Hepatocyte (in vitro differentiated cells): ENCODE measurements around the gene ATF4. TPM values are rescaled to one million over a fixed set of nuclear protein-coding genes. Genes with fewer than 3 reads are reported as not detected.

Source experiments
- DNase-seq: peaks from one replicate; pipeline ENCODE4 v3.0.0-alpha.2; 2016; ENCODE audit warnings: low spot score
- H2AFZ ChIP-seq: fragments of 200-600 bp; sonication (generic); 2 replicates; pipeline ENCODE4 v1.6.0; 2016; ENCODE audit warnings: antibody characterized with exemption, mild to moderate bottlenecking
- H3K27ac ChIP-seq: fragments of 200-600 bp; sonication (generic); 2 replicates; pipeline ENCODE4 v1.5.1; 2016; ENCODE audit warnings: mild to moderate bottlenecking
- H3K27me3 ChIP-seq: fragments of 200-600 bp; sonication (generic); 2 replicates; pipeline ENCODE4 v1.6.1; 2016
- H3K36me3 ChIP-seq: fragments of 200-600 bp; sonication (generic); replicated peaks from 2 replicates; pipeline ENCODE4 v1.5.1; 2016; ENCODE audit warnings: low read depth; ENCODE audit not compliant: insufficient read depth
- H3K4me1 ChIP-seq: fragments of 200-600 bp; sonication (generic); 2 replicates; pipeline ENCODE4 v1.5.1; 2016; ENCODE audit warnings: mild to moderate bottlenecking, moderate library complexity; ENCODE audit not compliant: insufficient read depth
- H3K4me2 ChIP-seq: fragments of 200-600 bp; sonication (generic); 2 replicates; pipeline ENCODE4 v1.6.0; 2016
- H3K4me3 ChIP-seq: fragments of 200-600 bp; sonication (generic); 2 replicates; pipeline ENCODE4 v1.5.1; 2016; ENCODE audit warnings: mild to moderate bottlenecking
- H3K79me2 ChIP-seq: fragments of 200-600 bp; sonication (generic); 2 replicates; pipeline ENCODE4 v1.6.0; 2017; ENCODE audit warnings: mild to moderate bottlenecking
- H3K9me2 ChIP-seq: fragments of 200-600 bp; sonication (generic); replicated peaks from 2 replicates; pipeline ENCODE4 v1.6.0; 2017; ENCODE audit warnings: mild to moderate bottlenecking; ENCODE audit not compliant: insufficient read depth
- H3K9me3 ChIP-seq: fragments of 200-600 bp; sonication (generic); 2 replicates; pipeline ENCODE4 v1.5.1; 2016; ENCODE audit warnings: low read depth, mild to moderate bottlenecking
- H4K20me1 ChIP-seq: fragments of 200-600 bp; sonication (generic); 2 replicates; pipeline ENCODE4 v1.6.0; 2016; ENCODE audit warnings: mild to moderate bottlenecking; ENCODE audit not compliant: insufficient read depth, poor library complexity, severe bottlenecking
- CTCF ChIP-seq: fragments of 200-600 bp; sonication (generic); IDR thresholded peaks from 2 replicates; pipeline ENCODE4 v1.5.1; 2016; ENCODE audit warnings: antibody characterized with exemption, mild to moderate bottlenecking; ENCODE audit not compliant: poor library complexity
- EZH2 ChIP-seq: fragments of 200-600 bp; sonication (generic); IDR thresholded peaks from 2 replicates; pipeline ENCODE4 v1.6.1; 2016; ENCODE audit warnings: antibody characterized with exemption, mild to moderate bottlenecking, borderline replicate concordance
- EZH2phosphoT487 ChIP-seq: fragments of 200-600 bp; sonication (generic); IDR thresholded peaks from one replicate; pipeline ENCODE4 v1.6.1; 2018; ENCODE audit warnings: antibody characterized with exemption, mild to moderate bottlenecking, low read depth, moderate library complexity; ENCODE audit not compliant: unreplicated experiment, severe bottlenecking
- WGBS: methylation state at CpG from one replicate; pipeline ENCODE4 v1.1.6; 2016; ENCODE audit warnings: low lambda C conversion rate; ENCODE audit errors: missing lambda C conversion rate; 5-methylcytosine and 5-hydroxymethylcytosine counted together
- polyA plus RNA-seq: library from polyadenylated mRNA; unstranded; fragments of >200 nt; fragmentation: Nextera tagmentation; extraction: Ambion mirVana; gene quantifications from 2 replicates; pipeline ENCODE4 v1.2.1, GENCODE V29; 2016
- total RNA-seq: library from RNA; depleted of rRNA; stranded (reverse); fragments of >200 nt; gene quantifications from 2 replicates; pipeline ENCODE4 v1.2.3, GENCODE V29; 2014

The ATF4 gene
- total and polyA plus RNA-seq, 2 experiments from 2014 or later = 144 to 231 TPM

GRCh38 chr22:39536711-39537110, 16.3 kb downstream of the ATF4 start:
- H3K27me3 ChIP-seq = no peaks in the 10 kb centered on the region
- DNase-seq = no peak
- H2AFZ ChIP-seq = no peak overlapping the region
- no peak overlapping the region for H3K4me3 ChIP-seq
- no peak for TF ChIP-seq CTCF
- peaks cover 7% of the 10 kb centered on the region for H3K79me2 ChIP-seq
- H3K4me2 ChIP-seq = no peak overlapping the region
- no peaks in the 10 kb centered on the region for H3K9me2 ChIP-seq
- WGBS = 77% methylated on average over 8 of the region's 8 CpGs
- H4K20me1 ChIP-seq = no peaks in the 10 kb centered on the region
- H3K4me1 ChIP-seq = peaks cover 8% of the 10 kb centered on the region
- H3K36me3 ChIP-seq = no peaks in the 10 kb centered on the region
- H3K9me3 ChIP-seq = no peaks in the 10 kb centered on the region
- H3K27ac ChIP-seq = no peak overlapping the region

- H4K20me1 ChIP-seq = no peaks in the 10 kb centered on the region
- H3K4me1 ChIP-seq = peaks cover 5% of the 10 kb centered on the region
Observed at GRCh38 chr22:39537975-39538374, 17.6 kb downstream of the ATF4 start.

GRCh38 chr22:39543095-39543494, 22.7 kb downstream of the ATF4 start:
- Histone ChIP-seq H3K79me2 (no peaks in the 10 kb centered on the region), H3K27me3 (no peaks in the 10 kb centered on the region), H3K9me2 (no peaks in the 10 kb centered on the region), H3K36me3 (no peaks in the 10 kb centered on the region), H3K27ac (no peak overlapping the region), H3K4me1 (no peaks in the 10 kb centered on the region), H3K4me3 (no peak overlapping the region), H2AFZ (no peak overlapping the region), H4K20me1 (no peaks in the 10 kb centered on the region), H3K9me3 (no peaks in the 10 kb centered on the region), H3K4me2 (no peak overlapping the region)
- DNase-seq = peak; percentile 57
- TF ChIP-seq CTCF (peak; percentile 51), EZH2 (no peak)
- 24% methylated on average over 11 of the region's 11 CpGs for WGBS

More at GRCh38 chr22:39537975-39538374, 17.6 kb downstream of the ATF4 start:
- Histone ChIP-seq H3K4me2 (no peak overlapping the region), H2AFZ (no peak overlapping the region), H3K27ac (no peak overlapping the region), H3K9me3 (no peaks in the 10 kb centered on the region), H3K9me2 (no peaks in the 10 kb centered on the region), H3K4me3 (no peak overlapping the region), H3K36me3 (no peaks in the 10 kb centered on the region), H3K27me3 (no peaks in the 10 kb centered on the region), H3K79me2 (no peaks in the 10 kb centered on the region)
- DNase-seq = no peak
- WGBS = 54% methylated on average over 2 of the region's 2 CpGs
- no peak for TF ChIP-seq EZH2
- no peak for TF ChIP-seq EZH2phosphoT487
- no peak for TF ChIP-seq CTCF
